Stimulated activated CD8-positive, alpha-beta memory T cell treated with anti-CD3 and anti-CD28 coated beads, Interleukin-4, amount 100 ng/mL, for 1 hour (primary cell): ENCODE measurements around the gene UNC13B.
"Not testable (repeated sequence)": the region's sequence is repeated elsewhere in the genome, so short reads cannot be mapped to it uniquely, and the experiment has no call there.

Experiments used
- DNase-seq, 2 donors: peaks; one replicate each; pipeline ENCODE4 v3.0.0-alpha.2; 2020; ENCODE audit warnings: low read depth in 2 of 2, low spot score in 1 of 2

UNC13B gene

DNA sequence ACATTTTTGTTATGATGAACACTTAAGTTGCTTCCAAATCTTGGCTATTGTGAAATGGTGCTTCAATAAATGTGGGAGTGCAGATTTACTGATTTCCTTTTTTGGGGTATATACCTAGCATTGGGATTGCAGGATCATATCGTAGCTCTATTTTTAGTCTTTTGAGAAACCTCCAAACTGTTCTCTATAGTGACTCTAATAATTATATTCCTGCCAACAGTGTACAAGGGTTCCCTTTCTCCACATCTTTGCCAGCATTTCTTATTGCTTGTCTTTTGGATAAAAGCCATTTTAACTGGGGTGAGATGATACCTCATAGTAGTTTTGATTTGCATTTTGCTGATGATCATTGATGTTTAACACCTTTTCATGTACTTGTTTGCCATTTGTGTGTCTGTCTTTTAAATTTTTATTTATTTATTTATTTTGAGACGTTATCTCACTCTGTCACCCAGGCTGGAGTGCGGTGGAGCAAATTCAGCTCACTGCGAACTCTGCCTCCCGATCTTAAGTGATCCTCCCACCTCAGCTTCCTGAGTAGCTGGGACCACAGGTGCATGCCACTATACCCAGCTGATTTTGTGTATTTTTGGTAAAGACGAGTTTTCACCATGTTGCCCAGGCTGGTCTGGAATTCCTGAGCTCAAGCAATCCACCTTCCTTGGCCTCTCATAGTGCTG is 59.0 kb downstream of the UNC13B start:
- no peak for DNase-seq

DNA sequence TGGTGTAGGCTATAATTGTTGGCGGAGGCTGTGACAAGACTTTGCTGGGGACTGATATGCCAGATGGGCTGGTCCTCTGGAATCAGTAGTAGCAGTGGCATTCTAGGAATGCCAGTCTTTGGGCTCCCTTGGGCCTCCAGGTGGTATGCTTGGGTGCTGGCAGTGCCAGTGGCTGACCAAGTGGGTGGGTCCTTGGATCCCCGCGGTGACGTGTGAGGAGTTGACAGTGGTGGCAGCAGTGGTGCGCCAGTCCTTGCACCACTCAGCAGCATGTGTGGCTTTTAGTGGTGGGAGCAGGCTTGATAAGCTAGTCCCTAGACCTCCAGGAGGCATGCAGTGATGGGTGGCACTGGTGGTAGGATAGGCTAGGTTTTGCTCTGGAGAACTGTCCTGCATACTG is 63.9 kb downstream of the UNC13B start:
- no peak for DNase-seq

DNA sequence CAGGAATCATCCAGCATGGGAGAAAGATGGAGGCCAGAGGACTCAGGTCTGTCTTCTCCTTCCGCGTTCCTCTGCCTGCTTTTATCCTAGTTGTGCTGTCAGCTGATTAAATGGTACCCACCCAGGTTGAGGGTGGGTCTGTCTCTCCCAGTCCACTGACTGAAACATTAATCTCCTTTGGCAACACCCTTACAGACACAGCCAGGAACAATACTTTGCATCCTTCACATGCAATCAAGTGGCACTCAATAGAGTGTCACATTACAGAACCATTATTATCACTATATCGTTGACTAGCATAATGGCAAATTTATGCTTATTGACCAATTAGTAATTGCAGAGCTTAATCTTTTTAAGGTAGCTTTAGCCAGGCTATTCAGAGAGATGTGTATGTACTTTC is 64.8 kb downstream of the UNC13B start:
- DNase-seq, result no peak

DNA sequence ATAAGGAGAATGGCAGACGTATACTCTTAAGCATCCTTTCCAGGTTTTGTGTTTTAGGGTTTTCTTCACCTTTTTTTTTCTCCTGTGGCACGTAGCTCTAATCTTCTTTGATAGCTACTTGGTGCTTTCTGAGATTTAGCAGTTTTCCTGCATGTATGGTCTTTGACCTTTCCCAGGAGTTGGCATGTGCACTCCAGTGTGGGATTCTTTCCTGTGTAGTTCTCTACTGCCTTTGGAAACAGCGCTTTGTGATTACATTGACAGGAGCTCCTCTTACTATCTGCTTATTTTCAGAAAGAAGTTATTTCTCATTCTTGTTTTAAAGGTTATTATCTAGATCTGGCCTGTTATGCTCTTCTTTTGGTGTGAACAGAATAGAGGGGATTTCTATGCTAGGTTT is 65.5 kb downstream of the UNC13B start:
- DNase-seq, result no peak

DNA sequence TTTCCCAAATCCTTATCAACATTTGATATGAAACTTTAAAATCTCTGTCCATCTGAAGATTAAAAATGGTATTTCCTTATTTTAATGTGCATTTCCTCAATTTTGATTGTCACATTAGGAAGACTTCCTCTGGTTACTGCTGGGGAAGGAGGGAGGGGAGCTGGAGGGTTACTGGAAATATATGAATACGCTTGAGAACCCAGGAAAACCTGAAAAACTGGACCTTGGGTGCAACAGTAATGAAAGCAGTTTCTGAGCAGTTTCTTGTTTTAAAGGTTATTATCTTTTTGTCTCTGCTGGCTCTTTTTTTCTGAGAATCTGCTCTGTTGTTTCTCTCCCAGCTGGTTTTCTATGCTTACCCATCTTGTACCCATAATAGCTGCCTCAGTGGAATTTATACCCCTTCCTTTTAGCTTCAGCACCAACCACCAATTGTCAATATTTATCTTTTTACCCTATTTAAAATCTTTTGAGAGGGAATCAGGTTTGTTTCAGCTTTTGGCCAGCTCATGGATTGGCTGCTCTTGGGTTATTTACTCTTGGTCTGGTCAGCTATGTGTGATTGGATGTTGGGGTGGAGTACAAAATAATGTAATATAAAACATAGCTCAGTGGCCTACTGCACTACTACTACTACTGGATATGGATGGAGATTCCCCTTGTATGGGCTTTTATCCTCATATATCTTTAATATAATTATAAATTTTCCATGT is 67.4 kb downstream of the UNC13B start:
- no peak for DNase-seq

DNA sequence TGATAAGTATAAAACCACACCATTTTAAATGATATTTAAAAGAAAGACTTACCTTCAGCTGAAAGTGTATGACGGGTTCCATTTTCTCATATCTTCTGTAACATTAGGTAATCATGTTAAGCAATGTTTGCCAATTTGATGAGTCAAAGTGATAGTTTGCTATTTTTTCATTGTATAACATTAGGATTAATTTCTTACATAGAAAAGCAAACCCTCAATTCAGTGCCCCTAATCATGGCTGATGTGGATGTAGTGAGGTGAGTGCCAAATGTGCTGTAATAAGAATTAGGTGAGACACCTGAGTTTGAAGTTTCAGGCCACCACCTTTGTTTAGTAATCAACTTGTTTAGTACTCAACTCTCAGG is 68.0 kb downstream of the UNC13B start:
- no peak for DNase-seq

DNA sequence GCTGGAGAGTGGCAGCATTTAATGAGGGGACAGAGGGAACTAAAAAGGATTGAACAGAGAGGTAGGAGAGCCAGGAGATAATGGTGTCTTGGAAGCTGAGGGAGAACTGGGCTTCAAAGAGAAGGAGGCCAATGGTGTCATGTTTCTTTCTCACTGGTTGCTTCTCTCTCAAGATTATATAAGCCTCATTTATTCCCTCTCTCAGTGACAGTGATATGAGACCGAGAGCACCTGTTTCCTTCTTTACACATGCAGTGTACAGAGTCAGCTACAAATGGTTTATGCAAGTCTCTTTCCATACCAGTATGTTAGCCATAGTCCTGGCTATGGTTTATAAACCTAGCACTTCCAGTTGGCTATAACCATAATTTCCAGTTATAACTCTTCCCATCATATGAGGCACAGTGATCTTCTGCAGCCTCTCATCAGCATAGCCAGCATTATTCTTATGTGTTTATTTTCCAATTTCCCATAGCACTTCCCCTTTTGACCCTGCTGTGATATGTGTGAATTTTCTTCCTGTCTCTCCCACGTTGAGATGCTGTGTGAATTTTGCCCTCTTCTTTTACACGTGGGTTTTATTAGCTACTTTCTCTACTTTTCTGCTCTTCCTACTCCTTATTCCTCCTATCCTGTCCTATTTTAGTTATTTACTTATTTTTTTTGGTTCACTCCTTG is 71.2 kb downstream of the UNC13B start:
- no peak for DNase-seq

DNA sequence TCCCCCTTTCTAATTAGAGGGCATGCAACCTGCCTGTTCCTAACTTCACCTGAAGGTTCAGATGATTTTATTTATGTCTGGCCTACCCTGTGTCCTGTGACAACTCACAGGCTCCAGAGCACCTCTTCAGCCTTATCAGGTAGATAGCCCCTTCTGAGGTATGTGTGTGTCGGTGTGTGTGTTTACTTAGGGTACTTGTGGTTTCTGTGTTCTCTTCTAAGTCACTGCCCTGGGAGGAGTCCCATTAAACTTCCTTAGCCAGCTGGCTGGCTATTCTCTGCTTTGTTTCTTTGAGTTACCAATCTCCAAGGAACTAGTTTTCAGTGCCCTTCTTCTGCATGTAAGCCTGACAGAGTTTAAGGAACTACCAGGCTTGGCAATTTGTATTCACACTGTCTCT is 74.9 kb downstream of the UNC13B start:
- no peak for DNase-seq

DNA sequence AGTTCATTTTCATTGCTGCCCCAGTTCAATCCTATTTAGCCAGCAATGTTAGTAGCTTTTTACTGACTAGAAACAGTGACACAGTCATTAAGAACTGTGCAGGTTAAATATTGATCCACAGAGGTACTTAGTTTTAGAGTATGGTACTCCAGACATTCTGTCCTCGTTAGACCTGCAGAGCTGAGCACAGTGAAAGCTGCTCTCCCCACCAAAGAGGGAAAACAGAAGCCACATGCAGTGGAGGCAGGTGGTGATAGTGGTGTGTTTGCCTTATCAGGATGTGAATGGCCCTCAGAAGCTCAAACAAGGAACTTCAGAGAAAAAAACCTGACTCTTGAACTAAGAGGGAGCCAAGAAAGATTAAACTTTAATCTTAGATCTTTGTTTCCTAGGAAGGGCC is 75.5 kb downstream of the UNC13B start:
- no peak for DNase-seq

DNA sequence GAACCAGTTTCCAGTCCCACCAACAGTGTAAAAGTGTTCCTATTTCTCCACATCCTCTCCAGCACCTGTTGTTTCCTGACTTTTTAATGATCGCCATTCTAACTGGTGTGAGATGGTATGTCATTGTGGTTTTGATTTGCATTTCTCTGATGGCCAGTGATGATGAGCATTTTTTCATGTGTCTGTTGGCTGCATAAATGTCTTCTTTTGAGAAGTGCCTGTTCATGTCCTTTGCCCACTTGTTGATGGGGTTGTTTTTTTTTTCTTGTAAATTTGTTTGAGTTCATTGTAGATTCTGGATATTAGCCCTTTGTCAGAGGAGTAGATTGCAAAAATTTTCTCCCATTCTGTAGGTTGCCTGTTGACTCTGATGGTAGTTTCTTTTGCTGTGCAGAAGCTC is 84.1 kb downstream of the UNC13B start:
- DNase-seq, result not testable (repeated sequence)

DNA sequence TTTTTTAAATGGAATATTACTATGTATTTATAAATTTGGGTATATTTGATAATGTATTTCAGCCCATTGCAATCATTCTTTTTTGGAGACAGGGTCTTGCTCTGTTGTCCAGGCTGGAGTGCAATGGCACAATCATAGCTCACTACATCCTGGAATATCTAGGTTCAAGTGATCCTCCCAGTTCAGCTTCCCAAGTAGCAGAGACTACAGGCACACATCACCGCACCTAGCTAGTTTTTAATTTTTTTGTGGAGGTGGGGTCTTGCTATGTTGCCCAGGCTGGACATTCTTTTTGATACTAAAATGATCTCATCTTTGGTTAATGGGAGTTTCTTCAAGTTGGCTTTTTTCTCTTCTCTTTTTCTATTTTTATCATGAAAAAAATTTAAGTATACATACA is 91.3 kb downstream of the UNC13B start:
- no peak for DNase-seq

DNA sequence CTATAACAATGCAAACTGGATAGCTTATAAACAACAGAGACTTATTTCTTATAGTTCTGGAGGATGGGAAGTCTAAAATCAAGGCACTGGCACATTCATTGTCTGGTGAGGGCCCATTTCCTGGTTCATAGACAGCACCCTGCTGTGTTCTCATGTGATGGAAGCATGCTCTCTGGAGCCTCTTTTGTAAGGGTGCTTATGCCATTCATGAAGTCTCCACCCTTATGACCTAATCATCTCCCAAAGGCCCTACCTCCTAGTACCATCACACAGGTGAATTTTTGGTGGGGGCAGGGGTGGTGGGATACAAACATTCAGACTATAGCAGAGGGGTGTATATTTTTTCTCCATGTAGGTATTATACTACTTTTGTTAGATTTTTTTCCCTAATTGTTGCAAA is 92.4 kb downstream of the UNC13B start:
- DNase-seq, result no peak

DNA sequence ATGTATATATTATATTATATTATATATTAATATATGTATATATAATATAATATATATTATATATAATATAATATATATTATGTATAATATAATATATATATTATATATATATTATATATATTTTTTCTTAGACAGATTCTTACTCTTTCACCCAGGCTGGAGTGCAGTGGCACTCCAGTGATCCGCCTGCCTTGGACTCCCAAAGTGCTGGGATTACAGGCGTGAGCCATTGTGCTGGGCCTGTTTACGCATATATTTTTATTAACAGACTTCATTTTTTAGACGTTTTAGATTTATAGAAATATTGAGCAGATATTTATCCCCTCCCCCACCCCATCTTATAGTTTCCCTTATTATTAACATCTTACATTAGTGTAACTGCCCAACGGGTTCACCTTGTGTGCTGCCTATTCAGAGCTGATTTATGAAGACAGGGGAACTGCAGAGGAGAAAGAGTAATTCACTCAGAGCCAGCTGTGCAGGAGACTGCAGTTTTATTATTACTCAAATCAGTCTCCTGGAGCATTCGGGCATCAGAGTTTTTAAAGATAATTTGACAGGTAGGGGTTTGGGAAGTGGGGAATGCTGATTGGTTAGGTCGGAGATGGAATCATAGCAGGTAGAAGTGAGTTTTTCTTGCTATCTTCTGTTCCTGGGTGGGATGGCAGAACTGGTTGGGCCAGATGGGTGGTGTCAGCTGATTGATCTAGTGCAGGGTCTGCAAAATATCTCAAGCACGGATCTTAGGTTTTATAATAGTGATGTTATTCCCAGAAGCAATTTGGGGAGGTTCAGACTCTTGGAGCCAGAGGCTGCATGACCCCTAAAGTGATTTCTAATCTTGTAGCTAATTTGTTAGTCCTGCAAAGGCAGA is 93.4 kb downstream of the UNC13B start:
- no peak for DNase-seq

DNA sequence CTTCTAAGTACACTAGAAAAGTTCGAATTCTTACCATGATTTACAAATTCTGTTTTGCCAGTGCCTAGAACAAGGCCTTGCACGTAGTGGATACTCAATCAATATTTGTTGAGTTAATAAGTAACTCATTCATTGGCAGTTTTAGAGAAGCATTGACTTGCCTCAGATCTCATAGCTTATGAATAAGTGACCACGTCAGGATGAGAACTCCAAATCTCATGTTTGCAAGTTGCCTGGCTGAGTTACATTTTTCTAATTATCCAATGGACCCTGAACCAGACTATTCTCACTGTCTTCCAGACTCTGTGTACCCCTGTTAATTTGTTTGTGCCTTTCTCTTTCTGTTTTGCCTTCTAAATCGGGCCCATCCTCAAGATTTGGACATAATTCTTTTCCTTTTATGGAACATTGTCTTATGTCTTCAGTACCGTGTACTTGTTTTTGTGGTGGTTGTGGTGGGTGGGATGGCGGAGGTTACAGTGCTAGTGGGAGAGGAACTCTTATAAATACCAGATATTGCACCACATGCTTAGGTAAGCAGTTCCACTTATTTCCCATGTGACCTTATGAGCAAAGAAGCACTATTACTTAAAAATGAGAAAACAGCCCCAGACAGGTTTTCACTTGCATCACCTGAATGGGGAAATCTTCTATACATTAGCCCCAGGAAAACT is 96.3 kb downstream of the UNC13B start:
- DNase-seq, result no peak

DNA sequence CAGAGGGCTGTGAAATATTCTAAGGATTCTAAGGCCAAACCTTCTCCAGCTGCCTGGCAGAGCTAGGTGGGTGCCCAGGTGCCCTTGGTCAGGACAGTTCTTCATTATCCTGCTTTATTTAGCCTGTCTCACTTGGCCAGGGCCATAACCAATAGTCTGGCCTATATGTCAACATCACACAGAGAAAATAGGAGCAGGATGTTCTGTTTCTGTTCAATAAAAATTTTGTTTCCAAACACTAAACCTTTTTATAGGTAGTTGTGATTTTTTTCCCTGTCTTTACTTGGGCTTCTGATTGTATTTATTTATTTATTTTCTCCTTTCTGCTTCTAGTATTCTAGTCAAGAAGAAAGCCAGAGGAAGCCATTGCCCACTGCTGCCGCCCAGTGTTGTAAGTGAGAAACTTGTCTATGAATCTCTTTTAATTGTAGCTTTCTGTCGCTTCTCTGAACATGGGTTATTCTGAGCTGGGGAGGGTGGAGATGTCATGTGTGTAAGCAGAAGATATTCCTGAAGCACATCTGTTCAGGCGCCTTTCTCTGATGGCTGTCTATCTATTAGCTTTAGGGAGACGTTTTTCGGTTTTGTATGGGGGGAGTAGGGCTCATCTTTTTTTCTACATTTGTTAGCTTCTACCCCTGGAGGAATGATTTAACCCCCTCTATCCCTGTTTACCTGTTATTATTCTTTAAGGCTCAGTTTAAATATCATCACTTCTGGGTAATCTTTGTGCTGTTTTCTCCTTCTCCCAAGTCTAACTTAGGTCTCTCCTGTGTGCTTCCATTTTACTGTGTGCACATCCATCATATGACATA is 97.1 kb downstream of the UNC13B start:
- DNase-seq, result peak in 1 of 2 donors; percentile 9

DNA sequence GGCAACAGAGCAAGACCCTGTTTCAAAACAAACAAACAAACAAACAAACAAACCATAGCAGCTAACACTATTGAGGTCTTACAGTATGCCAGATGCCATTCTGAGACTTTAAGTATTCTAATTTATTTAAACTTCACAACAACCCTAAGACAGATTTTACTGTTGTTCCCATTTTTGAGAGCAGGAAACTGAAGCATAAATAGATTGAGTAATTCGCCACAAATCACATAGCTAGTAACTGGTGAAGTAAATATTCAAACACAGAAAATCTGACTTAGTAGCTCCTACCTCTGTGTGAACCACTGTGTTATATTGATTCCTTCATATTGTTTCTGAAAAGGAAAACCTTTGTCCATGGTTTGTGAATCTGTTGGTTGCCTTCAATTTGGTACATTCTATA is 98.4 kb downstream of the UNC13B start:
- no peak for DNase-seq

DNA sequence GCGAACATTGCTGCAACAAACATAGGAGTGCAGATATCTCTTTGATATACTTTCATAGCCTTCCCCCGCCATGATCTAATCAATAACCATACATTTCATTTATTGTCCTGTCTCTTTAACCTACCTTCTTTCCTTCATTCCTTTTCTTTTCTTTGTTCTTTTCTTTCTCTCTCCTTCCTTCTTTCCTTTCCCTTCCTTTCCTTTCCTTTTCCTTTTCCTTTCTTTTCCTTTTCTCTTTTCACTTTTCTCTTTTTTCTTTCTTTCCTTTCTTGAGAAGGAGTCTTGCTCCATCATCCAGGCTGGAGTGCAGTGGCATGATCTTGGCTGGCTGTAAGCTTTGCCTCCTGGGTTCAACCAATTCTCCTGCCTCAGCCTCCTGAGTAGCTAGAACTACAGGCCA is 100.3 kb downstream of the UNC13B start:
- DNase-seq, result no peak

DNA sequence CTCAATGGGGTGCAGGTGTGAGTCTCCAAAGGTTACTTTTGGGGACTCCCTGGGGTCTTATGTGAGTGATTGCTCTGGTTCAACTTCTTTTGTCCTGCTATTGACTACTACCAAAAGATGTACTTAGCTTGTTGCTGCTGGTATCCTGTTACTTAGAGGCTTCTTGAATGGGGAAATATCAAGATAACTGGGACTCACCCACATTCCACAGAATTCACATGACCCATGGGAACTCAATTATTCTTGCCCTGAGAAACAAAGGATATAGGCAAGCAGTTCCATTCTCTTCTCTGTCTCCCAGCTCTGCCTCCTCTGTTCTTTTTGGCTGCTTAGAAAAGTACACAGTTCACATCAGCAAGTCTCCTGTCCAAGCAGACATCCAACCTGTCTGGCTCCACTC is 105.9 kb downstream of the UNC13B start:
- no peak for DNase-seq

DNA sequence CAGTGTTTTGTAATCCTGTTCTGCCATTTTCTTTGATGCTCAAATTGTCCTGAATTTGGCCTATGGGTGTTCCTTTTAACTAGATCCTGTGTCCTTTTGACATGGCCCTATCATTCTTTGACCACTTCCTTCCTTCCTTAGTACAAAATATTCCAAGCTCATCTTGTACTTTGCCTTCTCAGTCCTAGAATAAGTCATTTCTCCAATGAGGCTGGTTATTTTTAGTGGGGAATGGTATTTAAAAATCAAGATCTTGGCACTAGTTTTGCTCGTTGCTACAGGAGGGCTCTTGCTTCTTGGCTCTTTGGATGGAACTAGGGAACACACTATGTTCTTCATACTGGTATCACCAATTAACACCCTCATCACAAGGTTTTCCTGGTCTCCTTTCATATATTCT is 108.1 kb downstream of the UNC13B start:
- no peak for DNase-seq

DNA sequence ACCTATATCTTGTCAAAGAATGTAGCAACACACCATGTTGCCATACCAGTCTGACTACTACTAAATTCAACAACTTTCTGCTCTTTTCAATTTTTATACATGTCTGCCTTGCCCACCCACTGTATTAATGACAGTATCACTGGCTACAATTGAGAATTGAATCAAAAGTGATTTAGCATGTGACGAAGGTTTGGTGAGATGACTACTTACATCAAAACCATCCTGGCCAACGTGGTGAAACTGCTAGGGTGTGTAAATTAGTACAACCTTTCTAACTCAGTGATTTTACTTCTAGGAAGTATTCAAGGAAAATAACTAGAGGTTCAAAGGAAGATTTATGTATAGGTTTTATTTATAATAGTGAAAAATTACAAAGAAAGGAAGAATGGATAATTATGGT is 109.8 kb downstream of the UNC13B start:
- no peak for DNase-seq
